Transverse colon (tissue), 4 donors: ENCODE measurements around the gene TP73. TPM values are rescaled to one million over a fixed set of nuclear protein-coding genes. Genes with fewer than 3 reads are reported as not detected.

Source experiments
- DNase-seq: peaks from one replicate; pipeline ENCODE4 v3.0.0-alpha.2; 2019
- H3K27ac ChIP-seq, 4 donors: fragments of 200-600 bp; sonication (generic); 2 replicates each; pipeline ENCODE4 v1.5.1; 2016 to 2018; ENCODE audit warnings: inconsistent platforms in 4 of 4
- H3K27me3 ChIP-seq: fragments of 200-600 bp; sonication (generic); 2 replicates; pipeline ENCODE4 v1.5.1; 2017; ENCODE audit warnings: inconsistent platforms
- H3K36me3 ChIP-seq, 4 donors: fragments of 200-600 bp; sonication (generic); 2 replicates each; pipeline ENCODE4 v1.5.1; 2017 to 2019; ENCODE audit warnings: inconsistent platforms in 4 of 4
- H3K4me1 ChIP-seq, 4 donors: fragments of 200-600 bp; sonication (generic); 2 replicates each; pipeline ENCODE4 v1.5.1; 2017 to 2020; ENCODE audit warnings: inconsistent platforms in 4 of 4
- H3K4me3 ChIP-seq, 4 donors: fragments of 200-600 bp; sonication (generic); 1 replicate in 1 of 4; 2 replicates in 3 of 4; pipeline versions ENCODE4 v1.5.1 to v1.6.1; 2017 to 2019; ENCODE audit warnings: inconsistent platforms in 4 of 4
- H3K9me3 ChIP-seq, 2 donors: fragments of 200-600 bp; sonication (generic); 2 replicates each; pipeline ENCODE4 v1.5.1; 2017 to 2019; ENCODE audit warnings: inconsistent platforms in 2 of 2
- EP300 ChIP-seq: sonication (generic); formaldehyde crosslinking; IDR thresholded peaks from one replicate; pipeline ENCODE4 v1.6.1; 2017; ENCODE audit warnings: antibody characterized with exemption, low read depth
- POLR2A ChIP-seq: fragments of 450-650 bp; IDR thresholded peaks from one replicate; pipeline ENCODE4 v1.6.1; 2016; ENCODE audit warnings: antibody characterized with exemption, mild to moderate bottlenecking, moderate library complexity
- POLR2AphosphoS5 ChIP-seq, 3 donors: sonication (generic); formaldehyde crosslinking; IDR thresholded peaks; one replicate each; pipeline ENCODE4 v1.6.1; 2016; ENCODE audit warnings: antibody characterized with exemption in 3 of 3
- WGBS, 2 donors: methylation state at CpG; one replicate each; pipeline ENCODE4 v1.1.5; 2018; ENCODE audit warnings: low coverage in 1 of 2; 5-methylcytosine and 5-hydroxymethylcytosine counted together
- in situ Hi-C, 4 donors: fragments of 200-750 bp; cut with MboI; loops; one replicate each; pipeline versions ENCODE4 v1.15.0 to v1.15.1; 2017; ENCODE audit warnings: low sequenced_read_pairs in 3 of 4, low pct_ligation_motif_present in 1 of 4, low pct_unique_long_range_greater_than_20kb in 1 of 4
- intact Hi-C: fragments of 100-400 bp; cut with DNase I; formaldehyde crosslinking; loops from one replicate; pipeline ENCODE4 v1.15.1; 2023; ENCODE audit warnings: low total_unique reads
- total RNA-seq, 4 donors: library from RNA; depleted of rRNA; stranded (reverse); fragments of >200 nt; gene quantifications; one replicate each; pipeline ENCODE4 v1.1.0, GENCODE V29; 2016
- TF ChIP-seq, protein P1 (sequence below), 5 experiments: fragments of 200-600 bp in 3 of 5; fragments of 450-650 bp in 2 of 5; sonication (generic) in 3 of 5; IDR thresholded peaks; 1 replicate in 2 of 5; 2 replicates in 3 of 5; pipeline ENCODE4 v1.5.1; 2016 to 2017; ENCODE audit warnings: antibody characterized with exemption in 5 of 5, inconsistent platforms in 3 of 5, mild to moderate bottlenecking in 2 of 5, moderate library complexity in 1 of 5

TP73 gene
- total RNA-seq, 4 donors from 2014 or later: 0.20 to 0.32 TPM; not detected in 2

- H3K27me3 ChIP-seq: peaks cover 18% of the 10 kb centered on the region
- no peak overlapping the region for H3K27ac ChIP-seq
- TF ChIP-seq EP300: no peak
- no peak for TF ChIP-seq POLR2A
- TF ChIP-seq, protein P1, sequence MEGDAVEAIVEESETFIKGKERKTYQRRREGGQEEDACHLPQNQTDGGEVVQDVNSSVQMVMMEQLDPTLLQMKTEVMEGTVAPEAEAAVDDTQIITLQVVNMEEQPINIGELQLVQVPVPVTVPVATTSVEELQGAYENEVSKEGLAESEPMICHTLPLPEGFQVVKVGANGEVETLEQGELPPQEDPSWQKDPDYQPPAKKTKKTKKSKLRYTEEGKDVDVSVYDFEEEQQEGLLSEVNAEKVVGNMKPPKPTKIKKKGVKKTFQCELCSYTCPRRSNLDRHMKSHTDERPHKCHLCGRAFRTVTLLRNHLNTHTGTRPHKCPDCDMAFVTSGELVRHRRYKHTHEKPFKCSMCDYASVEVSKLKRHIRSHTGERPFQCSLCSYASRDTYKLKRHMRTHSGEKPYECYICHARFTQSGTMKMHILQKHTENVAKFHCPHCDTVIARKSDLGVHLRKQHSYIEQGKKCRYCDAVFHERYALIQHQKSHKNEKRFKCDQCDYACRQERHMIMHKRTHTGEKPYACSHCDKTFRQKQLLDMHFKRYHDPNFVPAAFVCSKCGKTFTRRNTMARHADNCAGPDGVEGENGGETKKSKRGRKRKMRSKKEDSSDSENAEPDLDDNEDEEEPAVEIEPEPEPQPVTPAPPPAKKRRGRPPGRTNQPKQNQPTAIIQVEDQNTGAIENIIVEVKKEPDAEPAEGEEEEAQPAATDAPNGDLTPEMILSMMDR (IDR thresholded peaks at IDR 0.05): no peak
- TF ChIP-seq POLR2AphosphoS5 (IDR thresholded peaks at IDR 0.05): no peak
- H3K36me3 ChIP-seq: no peaks in the 10 kb centered on the region
- intact Hi-C loops (no loop called here), in situ Hi-C loops (no loop called here)
- DNase-seq: no peak
- H3K9me3 ChIP-seq: no peaks in the 10 kb centered on the region
- H3K4me1 ChIP-seq: no peaks in the 10 kb centered on the region
- H3K4me3 ChIP-seq: no peak overlapping the region
- 60 to 75% methylated on average over 1 to 10 of the region's 17 CpGs for WGBS, 2 donors
These were observed 81.7 kb downstream of the TP73 start for GRCh38 chr1:3733883-3734589.

DNA sequence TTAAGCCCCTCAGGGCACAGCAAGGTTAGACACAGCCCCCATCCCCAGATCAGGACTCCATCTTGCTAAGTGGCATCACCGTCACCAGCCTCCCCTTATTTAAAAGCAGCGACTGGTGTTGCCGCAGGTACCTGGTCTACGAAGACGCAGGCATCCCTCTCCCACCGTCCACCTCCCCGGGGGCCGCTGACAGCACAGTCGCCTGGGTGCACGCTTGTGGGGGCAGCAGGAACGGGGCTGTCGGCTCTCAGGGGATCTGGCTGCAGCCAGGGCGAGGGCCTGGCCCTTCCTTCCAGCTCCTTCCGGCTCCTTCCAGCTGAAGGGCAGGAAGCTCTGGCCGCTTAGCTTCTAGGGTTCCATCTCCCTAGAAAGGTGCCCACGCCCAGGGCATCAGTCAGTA, 82.3 kb downstream of the TP73 start:
- Histone ChIP-seq H3K27ac (no peak overlapping the region), H3K36me3 (no peaks in the 10 kb centered on the region), H3K4me1 (no peaks in the 10 kb centered on the region), H3K27me3 (peaks cover 18% of the 10 kb centered on the region), H3K4me3 (no peak overlapping the region), H3K9me3 (no peaks in the 10 kb centered on the region)
- no peak for DNase-seq
- TF ChIP-seq EP300 (no peak), POLR2AphosphoS5 (IDR thresholded peaks at IDR 0.05) (no peak), POLR2A (no peak)
- TF ChIP-seq, protein P1 (IDR thresholded peaks at IDR 0.05): no peak
- in situ Hi-C loops (no loop called here), intact Hi-C loops (no loop called here)
- WGBS, 2 donors: 87% methylated on average over 16 of the region's 16 CpGs; no CpG with 5 or more reads in 1 of the 2 donors

- no peaks in the 10 kb centered on the region for H3K9me3 ChIP-seq
- H3K4me3 ChIP-seq: no peak overlapping the region
- intact Hi-C loops (no loop called here), in situ Hi-C loops (no loop called here)
- WGBS, 2 donors: 85 to 100% methylated on average over 1 to 12 of the region's 12 CpGs
- no peak for TF ChIP-seq POLR2AphosphoS5 (IDR thresholded peaks at IDR 0.05)
- TF ChIP-seq, protein P1 (IDR thresholded peaks at IDR 0.05): no peak
- no peak for TF ChIP-seq EP300
- no peak for TF ChIP-seq POLR2A
- no peaks in the 10 kb centered on the region for H3K36me3 ChIP-seq
- H3K4me1 ChIP-seq: no peaks in the 10 kb centered on the region
- peaks cover 18% of the 10 kb centered on the region for H3K27me3 ChIP-seq
- no peak overlapping the region for H3K27ac ChIP-seq
- no peak for DNase-seq
These were observed 82.8 kb downstream of the TP73 start for GRCh38 chr1:3735027-3735681.

DNA sequence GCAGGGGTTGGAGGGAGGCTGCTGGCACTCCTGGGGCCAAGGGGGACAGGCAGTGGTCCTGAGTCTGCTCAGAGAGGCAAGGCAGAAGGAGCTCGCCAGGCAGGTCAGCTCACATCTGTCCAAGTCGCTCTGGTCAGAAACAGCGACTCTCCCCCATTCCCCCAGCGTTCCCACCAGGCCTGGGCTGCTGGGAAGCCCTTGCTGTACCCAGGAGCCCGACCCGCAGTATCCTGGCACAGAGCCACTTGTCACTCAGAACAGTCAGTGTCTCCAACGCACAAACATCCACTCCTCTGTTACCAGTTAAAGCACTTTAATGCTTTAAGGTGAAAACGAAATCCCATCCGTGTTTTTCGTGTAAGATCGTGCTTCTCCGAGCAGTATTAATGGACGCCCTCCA, 83.4 kb downstream of the TP73 start:
- Histone ChIP-seq H3K9me3 (no peaks in the 10 kb centered on the region), H3K27me3 (peaks cover 18% of the 10 kb centered on the region), H3K27ac (no peak overlapping the region), H3K36me3 (no peaks in the 10 kb centered on the region), H3K4me1 (no peaks in the 10 kb centered on the region), H3K4me3 (no peak overlapping the region)
- intact Hi-C loops: no loop called here
- in situ Hi-C loops: no loop called here
- no peak for DNase-seq
- no peak for TF ChIP-seq POLR2AphosphoS5 (IDR thresholded peaks at IDR 0.05)
- TF ChIP-seq POLR2A: no peak
- TF ChIP-seq, protein P1 (IDR thresholded peaks at IDR 0.05): no peak
- no peak for TF ChIP-seq EP300
- WGBS, 2 donors: 80 to 86% methylated on average over 1 to 13 of the region's 13 CpGs
